8988T (cell line): ENCODE data around the gene SIM2.

Experiments used
- DNase-seq: peaks from one replicate; pipeline ENCODE4 v3.0.0; 2011

Gene SIM2

GRCh38 chr21:36686955-36687354 is 12.0 kb upstream of the SIM2 start:
- DNase-seq: no peak

DNA sequence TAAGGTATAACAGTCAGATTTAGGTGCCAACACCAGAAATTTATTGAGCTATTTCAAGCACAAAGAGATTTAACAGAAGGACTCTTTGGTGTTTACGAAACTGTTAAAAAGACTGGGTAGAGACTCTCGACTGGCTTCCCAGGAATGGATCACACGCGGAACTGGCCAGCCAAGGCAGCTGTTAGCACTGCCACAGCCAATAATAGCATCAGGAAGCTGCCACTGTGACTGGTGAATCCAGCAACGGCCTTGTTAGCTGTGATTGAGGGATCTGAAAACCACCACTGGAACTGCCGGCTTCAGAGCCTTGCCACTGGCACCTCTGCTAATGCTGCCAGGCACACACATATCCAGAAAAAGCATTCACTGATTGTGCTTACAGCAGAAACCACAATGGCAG is 10.6 kb upstream of the SIM2 start:
- DNase-seq: no peak

- DNase-seq: no peak
These were observed 9.6 kb upstream of the SIM2 start for GRCh38 chr21:36689324-36689723.

- no peak for DNase-seq
These were observed 8.0 kb upstream of the SIM2 start for GRCh38 chr21:36690628-36691554.

DNA sequence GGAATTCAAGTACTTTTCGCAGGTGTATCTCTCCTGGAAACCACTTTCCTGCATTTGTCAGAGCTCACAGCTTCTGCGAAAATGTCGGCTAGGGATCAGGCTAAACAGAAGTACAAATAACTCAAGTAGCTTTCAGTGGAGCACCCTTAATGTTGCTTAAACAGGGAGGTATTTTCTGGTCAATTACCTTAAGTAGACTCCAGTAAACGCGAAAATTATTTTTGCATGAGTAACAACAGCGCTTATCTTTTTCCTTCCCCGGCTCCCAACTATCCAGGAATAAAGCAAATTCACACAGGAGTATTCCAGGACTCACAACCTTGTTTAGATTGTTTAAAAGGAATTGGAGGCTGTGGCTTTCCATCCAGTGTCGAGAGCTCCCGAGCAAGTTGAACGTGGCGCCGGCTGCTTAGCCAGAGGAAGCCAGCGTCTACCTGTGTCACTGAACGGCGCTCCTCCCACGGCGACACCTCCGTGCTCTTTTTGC is 7.3 kb upstream of the SIM2 start:
- no peak for DNase-seq

- no peak for DNase-seq
These were observed 6.6 kb upstream of the SIM2 start for GRCh38 chr21:36692114-36692834.

- DNase-seq: no peak
These were observed 6.0 kb upstream of the SIM2 start for GRCh38 chr21:36692835-36693488.

DNA sequence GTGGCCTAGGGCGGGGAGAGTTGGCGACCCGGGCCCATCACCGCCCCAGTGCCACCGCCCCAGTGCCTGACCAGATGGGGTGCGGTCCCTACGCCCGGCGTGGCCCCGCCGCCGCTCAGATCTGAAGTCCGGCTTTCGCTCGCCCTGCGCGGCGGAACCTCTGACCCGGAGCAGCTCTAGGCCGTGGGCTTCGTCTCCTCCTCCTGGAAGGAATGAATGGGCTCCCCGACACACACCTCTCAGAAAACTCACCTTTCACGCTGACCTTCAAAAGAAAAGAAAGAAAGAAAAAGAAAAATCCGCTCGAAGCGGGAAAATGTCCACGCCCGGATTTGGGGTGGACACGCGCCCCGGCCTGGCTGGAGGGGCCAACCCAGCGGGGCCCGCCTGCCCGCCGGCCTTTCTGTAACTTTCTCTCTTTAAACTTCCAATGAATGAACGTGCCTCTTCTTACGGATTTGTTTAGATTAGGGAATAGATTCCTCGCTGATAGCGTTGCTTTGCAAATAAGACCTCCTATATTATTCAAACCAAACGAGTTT is 5.4 kb upstream of the SIM2 start:
- no peak for DNase-seq

GRCh38 chr21:36694031-36694515 is 4.8 kb upstream of the SIM2 start:
- DNase-seq: no peak

DNA sequence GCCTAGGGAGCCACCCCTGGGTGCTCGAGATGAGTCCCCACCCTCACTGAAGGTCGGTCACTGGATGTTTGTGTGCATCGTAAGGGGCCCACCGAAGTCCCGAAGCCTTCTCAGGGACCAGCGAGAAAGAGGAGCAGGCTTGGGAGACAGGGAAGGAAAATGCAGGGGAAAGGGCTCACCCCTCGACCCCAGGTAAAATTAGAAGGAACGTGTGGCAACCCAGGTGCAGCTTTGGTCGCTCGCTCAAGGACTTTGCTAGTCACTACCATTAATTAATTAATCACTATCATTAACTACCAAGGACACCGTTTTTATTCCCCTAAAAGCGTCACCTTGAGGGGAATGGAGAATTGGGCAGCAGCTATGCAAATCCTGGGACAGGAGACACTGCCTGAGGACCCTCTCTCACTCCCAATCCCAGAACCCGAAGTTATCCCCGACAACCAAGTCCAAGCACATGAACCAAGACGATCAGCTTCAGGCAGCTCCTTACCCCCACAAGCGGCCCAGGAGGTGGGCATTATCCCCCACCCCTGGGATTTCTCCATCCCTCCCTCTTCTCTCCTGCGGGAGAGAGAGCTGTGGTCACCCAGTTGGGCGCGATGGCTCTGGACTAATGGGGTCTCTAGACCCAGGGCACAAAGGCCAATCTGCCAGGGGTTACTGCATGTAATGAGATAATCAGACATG is 4.2 kb upstream of the SIM2 start:
- no peak for DNase-seq

DNA sequence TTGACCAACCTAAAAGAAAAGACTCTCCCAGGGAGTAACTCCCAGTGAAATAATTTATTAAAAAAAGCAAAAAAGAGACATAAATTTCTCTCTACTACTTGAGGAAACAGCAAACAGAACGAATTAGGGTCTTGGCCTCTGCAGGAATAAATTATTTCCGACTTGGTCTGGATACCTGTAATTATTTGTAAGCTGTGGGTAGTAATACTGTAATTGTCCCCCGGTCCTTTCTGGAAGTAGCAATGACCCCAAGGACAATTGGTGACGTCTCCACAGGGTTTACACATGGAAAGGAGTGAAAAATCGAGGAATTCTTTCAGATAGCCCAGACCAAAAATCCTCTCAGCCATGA is 3.7 kb upstream of the SIM2 start:
- DNase-seq: no peak

DNA sequence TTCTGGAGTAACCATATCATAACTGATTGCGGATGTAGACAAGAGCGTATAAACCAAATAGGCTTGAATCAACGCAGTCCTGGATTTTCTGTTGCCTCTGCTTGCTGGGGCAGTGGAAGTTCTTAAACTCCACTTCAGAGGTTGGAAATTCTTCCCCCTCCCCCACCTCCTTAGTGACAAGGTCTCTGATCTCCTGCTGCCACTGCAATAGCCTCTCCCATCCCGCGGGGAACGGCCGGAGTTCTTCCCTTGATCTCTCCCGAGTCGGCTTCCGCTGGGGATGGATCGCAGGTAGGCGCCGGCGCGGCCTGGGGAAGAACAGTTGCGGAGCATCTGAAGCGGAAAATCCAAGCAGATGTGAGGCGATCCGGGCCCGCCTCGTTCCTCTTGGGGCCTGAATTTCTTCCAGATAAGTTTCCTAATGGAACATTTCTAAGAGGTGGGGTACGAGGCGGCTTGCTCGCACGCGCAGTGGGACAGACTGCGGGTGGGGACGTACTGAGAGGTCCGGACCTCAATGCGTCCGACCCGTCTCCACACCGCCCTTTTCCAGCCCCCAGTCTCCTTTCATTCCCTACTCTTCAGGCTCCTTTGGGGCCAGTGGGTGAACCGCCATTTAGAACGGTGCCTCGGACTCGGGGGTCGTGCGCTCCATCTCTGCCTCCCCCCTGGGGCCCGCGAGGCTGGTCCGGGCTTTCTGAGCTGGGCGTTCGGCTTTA is 3.1 kb upstream of the SIM2 start:
- no peak for DNase-seq

DNA sequence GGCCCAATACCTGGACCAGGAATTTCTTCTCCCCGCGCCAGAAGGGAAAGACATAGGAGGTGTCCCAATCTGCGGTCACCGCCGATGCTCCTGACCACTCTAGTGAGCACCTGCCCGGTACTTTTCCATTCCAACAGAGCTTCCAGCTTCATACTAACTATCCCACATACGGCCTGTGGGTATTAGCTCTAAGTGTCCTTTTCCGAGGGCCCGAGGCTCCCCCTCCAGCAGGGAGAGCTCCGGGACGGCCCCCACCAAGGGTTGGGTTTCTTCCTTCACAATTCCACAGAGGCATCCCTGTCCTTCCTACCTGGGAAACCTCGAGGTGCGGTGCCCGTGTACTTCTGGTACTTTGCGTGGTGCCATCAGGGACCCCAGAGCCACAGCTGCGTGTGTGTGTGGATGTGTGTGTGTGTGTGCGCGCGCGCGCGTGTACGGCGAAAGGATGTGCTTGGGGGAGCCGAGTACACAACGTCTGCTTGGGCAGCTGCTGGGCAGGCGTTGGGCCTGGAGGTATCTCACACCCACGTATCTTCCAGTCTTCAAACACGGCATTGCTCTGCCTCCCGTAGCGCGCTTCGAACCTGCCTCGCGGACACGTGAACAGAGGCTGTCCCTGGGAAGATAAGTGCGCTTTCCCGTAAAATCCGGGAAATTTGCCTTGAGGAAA is 2.4 kb upstream of the SIM2 start:
- peak; percentile 20 for DNase-seq

GRCh38 chr21:36697060-36697850 is 1.7 kb upstream of the SIM2 start:
- no peak for DNase-seq

GRCh38 chr21:36697851-36698384 is 997 bp upstream of the SIM2 start:
- no peak for DNase-seq

GRCh38 chr21:36698385-36698980 is 432 bp upstream of the SIM2 start:
- DNase-seq: peak; percentile 86

DNA sequence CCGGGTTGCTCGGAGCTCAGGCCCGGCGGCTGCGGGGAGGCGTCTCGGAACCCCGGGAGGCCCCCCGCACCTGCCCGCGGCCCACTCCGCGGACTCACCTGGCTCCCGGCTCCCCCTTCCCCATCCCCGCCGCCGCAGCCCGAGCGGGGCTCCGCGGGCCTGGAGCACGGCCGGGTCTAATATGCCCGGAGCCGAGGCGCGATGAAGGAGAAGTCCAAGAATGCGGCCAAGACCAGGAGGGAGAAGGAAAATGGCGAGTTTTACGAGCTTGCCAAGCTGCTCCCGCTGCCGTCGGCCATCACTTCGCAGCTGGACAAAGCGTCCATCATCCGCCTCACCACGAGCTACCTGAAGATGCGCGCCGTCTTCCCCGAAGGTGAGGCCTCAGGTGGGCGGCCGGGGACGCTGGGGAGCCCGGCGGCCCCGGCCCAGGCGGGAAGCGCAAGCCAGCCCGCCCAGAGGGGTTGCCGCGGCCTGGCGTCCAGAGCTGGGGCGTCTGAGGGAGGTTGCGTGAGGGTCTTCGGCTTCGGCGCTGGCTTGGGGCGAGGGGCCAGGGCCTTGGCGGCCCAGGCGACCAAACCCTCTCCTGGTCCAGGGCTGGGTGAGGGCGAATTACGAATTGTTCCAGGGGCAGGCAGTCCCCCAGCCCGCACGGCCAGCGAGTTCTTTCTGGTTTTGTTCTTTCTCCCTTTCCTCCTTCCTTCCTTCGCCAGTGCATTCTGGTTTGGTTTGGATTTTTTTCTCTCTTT is 805 bp downstream of the SIM2 start:
- DNase-seq: no peak

GRCh38 chr21:36700295-36700970 is 1.5 kb downstream of the SIM2 start:
- no peak for DNase-seq
